LNCAP (cell line): ENCODE measurements around the gene ADAM11.

Experiments used
- TF ChIP-seq, protein P1 (sequence below): fragments of 450-650 bp; IDR thresholded peaks from 2 replicates; pipeline ENCODE4 v1.5.1; 2017; ENCODE audit warnings: mild to moderate bottlenecking

Gene ADAM11

DNA sequence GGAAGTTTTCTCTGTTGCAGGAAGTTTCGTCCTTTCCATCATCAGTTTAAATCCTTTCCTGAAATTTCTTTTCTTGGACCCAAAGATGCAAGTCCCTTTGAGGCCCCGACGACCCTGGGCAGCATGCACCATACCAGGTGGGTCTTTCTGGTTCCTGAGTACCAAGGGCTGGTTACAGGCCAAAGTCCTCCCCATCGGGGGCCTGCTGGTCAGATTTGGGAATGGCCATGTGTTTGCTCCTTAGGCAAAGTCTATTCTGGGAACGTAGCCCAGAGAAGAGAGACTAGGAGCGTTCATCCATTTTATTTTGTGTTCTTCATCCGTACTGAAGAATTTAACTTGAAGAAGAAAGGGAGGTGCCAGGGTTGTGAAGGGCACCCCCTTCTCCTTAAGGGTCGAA is 17.5 kb upstream of the ADAM11 start:
- TF ChIP-seq, protein P1, sequence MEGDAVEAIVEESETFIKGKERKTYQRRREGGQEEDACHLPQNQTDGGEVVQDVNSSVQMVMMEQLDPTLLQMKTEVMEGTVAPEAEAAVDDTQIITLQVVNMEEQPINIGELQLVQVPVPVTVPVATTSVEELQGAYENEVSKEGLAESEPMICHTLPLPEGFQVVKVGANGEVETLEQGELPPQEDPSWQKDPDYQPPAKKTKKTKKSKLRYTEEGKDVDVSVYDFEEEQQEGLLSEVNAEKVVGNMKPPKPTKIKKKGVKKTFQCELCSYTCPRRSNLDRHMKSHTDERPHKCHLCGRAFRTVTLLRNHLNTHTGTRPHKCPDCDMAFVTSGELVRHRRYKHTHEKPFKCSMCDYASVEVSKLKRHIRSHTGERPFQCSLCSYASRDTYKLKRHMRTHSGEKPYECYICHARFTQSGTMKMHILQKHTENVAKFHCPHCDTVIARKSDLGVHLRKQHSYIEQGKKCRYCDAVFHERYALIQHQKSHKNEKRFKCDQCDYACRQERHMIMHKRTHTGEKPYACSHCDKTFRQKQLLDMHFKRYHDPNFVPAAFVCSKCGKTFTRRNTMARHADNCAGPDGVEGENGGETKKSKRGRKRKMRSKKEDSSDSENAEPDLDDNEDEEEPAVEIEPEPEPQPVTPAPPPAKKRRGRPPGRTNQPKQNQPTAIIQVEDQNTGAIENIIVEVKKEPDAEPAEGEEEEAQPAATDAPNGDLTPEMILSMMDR, result no peak

GRCh38 chr17:44745301-44745700 is 13.5 kb upstream of the ADAM11 start:
- TF ChIP-seq, protein P1, result no peak

- TF ChIP-seq, protein P1, result no peak
Measured at GRCh38 chr17:44747566-44747965, 11.2 kb upstream of the ADAM11 start.

DNA sequence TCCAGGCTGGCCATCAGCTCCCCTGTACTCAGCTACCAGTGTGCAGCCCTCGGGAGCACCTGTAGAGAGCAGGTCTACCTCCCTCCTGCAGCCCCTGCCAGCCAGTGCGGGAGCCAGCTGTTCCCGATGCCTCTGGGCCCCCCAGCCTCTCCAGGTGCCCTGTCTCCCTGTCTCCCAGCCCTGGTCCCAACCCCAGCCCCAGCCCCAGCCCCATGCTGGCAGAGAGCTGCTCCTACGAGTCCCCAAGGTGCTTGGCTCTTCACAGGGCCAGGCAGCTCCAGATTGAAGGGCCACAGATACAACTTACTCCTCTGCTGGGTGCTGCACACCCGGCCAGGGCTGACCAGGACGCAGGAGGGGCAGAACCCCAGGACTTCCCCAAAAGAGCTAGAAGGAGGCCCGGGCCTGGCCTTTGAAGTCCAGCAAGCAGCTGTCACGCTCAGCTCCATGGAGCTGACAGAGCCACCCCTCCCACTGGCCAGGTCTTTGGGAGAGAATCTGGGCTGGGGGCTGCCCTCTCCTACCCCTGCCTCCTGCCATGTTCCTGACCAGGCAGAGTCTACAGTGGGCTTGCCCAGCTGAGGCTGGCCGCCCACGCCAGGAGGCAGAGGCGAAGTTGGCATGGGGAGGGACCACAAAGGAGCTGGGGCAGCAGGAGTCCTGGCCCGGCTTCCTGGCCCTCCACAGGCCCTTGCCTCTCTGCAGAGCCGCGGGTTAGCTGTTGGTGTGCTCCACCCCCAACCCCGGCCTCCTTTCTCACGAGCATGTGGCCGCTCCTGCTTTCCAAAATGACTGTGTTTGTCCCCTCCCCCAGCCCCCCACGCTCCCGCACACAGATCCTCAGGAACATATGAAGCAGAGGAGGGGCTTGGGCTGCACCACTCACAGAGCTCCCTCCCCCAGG is 9.5 kb upstream of the ADAM11 start:
- TF ChIP-seq, protein P1, result no peak

- TF ChIP-seq, protein P1, result no peak
Measured at GRCh38 chr17:44749980-44750318, 8.8 kb upstream of the ADAM11 start.

GRCh38 chr17:44751331-44751730 is 7.5 kb upstream of the ADAM11 start:
- TF ChIP-seq, protein P1, result no peak

DNA sequence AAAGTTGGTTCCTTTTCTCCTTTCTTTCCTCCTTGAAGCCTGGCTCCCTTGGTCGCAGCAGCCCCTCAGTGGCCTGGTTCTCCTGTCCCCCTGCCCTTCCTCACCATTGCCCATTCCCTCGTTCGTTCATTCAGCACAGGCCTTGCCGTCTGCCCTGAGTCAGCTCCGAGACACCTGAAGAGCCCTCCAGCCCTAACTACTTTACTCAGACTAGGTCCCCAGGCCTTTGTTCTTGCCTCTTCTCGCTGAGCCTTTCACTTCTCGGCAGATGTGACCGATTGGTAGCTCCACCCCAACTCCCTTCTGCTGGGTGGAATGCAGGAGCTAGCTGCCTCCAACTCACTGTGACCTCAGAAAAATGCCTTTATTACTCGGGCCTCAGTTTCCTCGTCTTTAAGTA is 7.0 kb upstream of the ADAM11 start:
- TF ChIP-seq, protein P1, result no peak
